Esophagus squamous epithelium (tissue), 5 donors: ENCODE results near the gene ZNF609. TPM values are rescaled to one million over a fixed set of nuclear protein-coding genes. Genes with fewer than 3 reads are reported as not detected.

Experiments used
- DNase-seq: peaks from one replicate; lab custom pipeline; 2025; lab: John Stamatoyannopoulos, UW
- H3K27ac ChIP-seq, 4 donors: fragments of 200-600 bp; sonication (generic); one replicate each; pipeline ENCODE4 v1.5.1; 2016 to 2019; ENCODE audit warnings: mild to moderate bottlenecking in 1 of 4
- H3K27me3 ChIP-seq, 4 donors: fragments of 200-600 bp; sonication (generic); 1 replicate in 3 of 4; 2 replicates in 1 of 4; pipeline versions ENCODE4 v1.5.1 to v1.6.0; 2017 to 2021; ENCODE audit warnings: antibody characterized with exemption in 1 of 4
- H3K36me3 ChIP-seq, 3 donors: fragments of 200-600 bp; sonication (generic); one replicate each; pipeline ENCODE4 v1.5.1; 2016 to 2019
- H3K4me1 ChIP-seq, 3 donors: fragments of 200-600 bp; sonication (generic); one replicate each; pipeline ENCODE4 v1.5.1; 2017 to 2019
- H3K4me3 ChIP-seq, 4 donors: fragments of 200-600 bp; sonication (generic); 1 replicate in 3 of 4; 2 replicates in 1 of 4; pipeline ENCODE4 v1.5.1; 2016 to 2019; ENCODE audit warnings: mild to moderate bottlenecking in 2 of 4, moderate library complexity in 1 of 4
- H3K9me3 ChIP-seq, 3 donors: fragments of 200-600 bp; sonication (generic); one replicate each; pipeline ENCODE4 v1.5.1; 2016 to 2019
- CTCF ChIP-seq, 6 experiments: fragments of 450-650 bp in 4 of 6; fragments of 200-600 bp in 2 of 6; sonication (generic) in 2 of 6; IDR thresholded peaks; one replicate each; pipeline ENCODE4 v1.5.1; 2016 to 2019; ENCODE audit warnings: antibody characterized with exemption in 6 of 6, mild to moderate bottlenecking in 4 of 6, moderate library complexity in 4 of 6
- POLR2A ChIP-seq, 4 donors: fragments of 450-650 bp; IDR thresholded peaks; one replicate each; pipeline ENCODE4 v1.6.1; 2017; ENCODE audit warnings: antibody characterized with exemption in 4 of 4, mild to moderate bottlenecking in 4 of 4, moderate library complexity in 3 of 4
- WGBS, 2 donors: methylation state at CpG; one replicate each; pipeline ENCODE4 v1.1.5; 2018; 5-methylcytosine and 5-hydroxymethylcytosine counted together
- intact Hi-C: fragments of 100-400 bp; cut with DNase I; formaldehyde crosslinking; loops from one replicate; pipeline ENCODE4 v1.15.0; 2022
- total RNA-seq, 4 donors: library from RNA; depleted of rRNA; stranded (reverse); fragments of >200 nt; gene quantifications; one replicate each; pipeline ENCODE4 v1.1.0, GENCODE V29; 2016
- donor health status: DM: yes; HTN: yes; CAD: no.

The ZNF609 gene
- total RNA-seq, 4 donors from 2014 or later: 10.2 to 25.2 (median 13.8) TPM

GRCh38 chr15:64699751-64700388 lies 239.5 kb downstream of the ZNF609 start:
- Histone ChIP-seq H3K4me1 (peaks cover 51 to 87% (median 59%) of the 10 kb centered on the region in 3 donors), H3K9me3 (no peaks in the 10 kb centered on the region), H3K27me3 (no peaks in the 10 kb centered on the region), H3K4me3 (peak overlapping the region in 3 of 4 donors; percentile 6 to 47 (median 18)), H3K27ac (peak overlapping the region; percentile 61 to 94 (median 90)), H3K36me3 (peaks cover 0 to 9% (median 0%) of the 10 kb centered on the region in 3 donors)
- TF ChIP-seq CTCF (IDR thresholded peaks at IDR 0.05) (no peak), POLR2A (IDR thresholded peaks at IDR 0.05) (no peak)
- whole genome bisulfite sequencing, 2 donors: 16 to 23% methylated on average over 7 of the region's 7 CpGs
- intact Hi-C loops: no loop called here
- no peak for DNase-seq

- no peak for DNase-seq
- Histone ChIP-seq H3K27ac (peak overlapping the region in 3 of 4 donors; percentile 61 to 94 (median 93)), H3K4me3 (peak overlapping the region in 3 of 4 donors; percentile 86 to 98 (median 92)), H3K36me3 (no peaks in the 10 kb centered on the region), H3K27me3 (no peaks in the 10 kb centered on the region), H3K4me1 (peaks cover 51 to 75% (median 55%) of the 10 kb centered on the region in 3 donors), H3K9me3 (no peaks in the 10 kb centered on the region)
- intact Hi-C loops: no loop called here
- 38 to 58% methylated on average over 3 of the region's 3 CpGs for WGBS, 2 donors
- TF ChIP-seq CTCF (IDR thresholded peaks at IDR 0.05) (no peak), POLR2A (IDR thresholded peaks at IDR 0.05) (no peak)
Measured at GRCh38 chr15:64701051-64701450, 240.7 kb downstream of the ZNF609 start.

GRCh38 chr15:64701482-64702184 lies 241.3 kb downstream of the ZNF609 start:
- H3K27me3 ChIP-seq: no peaks in the 10 kb centered on the region
- peaks cover 46 to 69% (median 53%) of the 10 kb centered on the region in 3 donors for H3K4me1 ChIP-seq
- WGBS, 2 donors: 16 to 18% methylated on average over 5 of the region's 5 CpGs
- TF ChIP-seq CTCF (IDR thresholded peaks at IDR 0.05): no peak
- no peak for TF ChIP-seq POLR2A (IDR thresholded peaks at IDR 0.05)
- H3K36me3 ChIP-seq: no peaks in the 10 kb centered on the region
- no peaks in the 10 kb centered on the region for H3K9me3 ChIP-seq
- DNase-seq: no peak
- peak overlapping the region; percentile 86 to 98 (median 92) for H3K4me3 ChIP-seq
- H3K27ac ChIP-seq: peak overlapping the region; percentile 91 to 96 (median 94)
- intact Hi-C loops: no loop called here

GRCh38 chr15:64702816-64703631 lies 242.6 kb downstream of the ZNF609 start:
- Histone ChIP-seq H3K4me3 (peak overlapping the region; percentile 86 to 98 (median 92)), H3K36me3 (no peaks in the 10 kb centered on the region), H3K4me1 (peaks cover 35 to 55% (median 47%) of the 10 kb centered on the region in 3 donors), H3K9me3 (no peaks in the 10 kb centered on the region), H3K27me3 (no peaks in the 10 kb centered on the region), H3K27ac (peak overlapping the region; percentile 91 to 96 (median 94))
- 0 to 1% methylated on average over 10 to 16 of the region's 62 CpGs for WGBS, 2 donors
- intact Hi-C loops: no loop called here
- DNase-seq: peak; percentile 84
- TF ChIP-seq CTCF (IDR thresholded peaks at IDR 0.05) (peak in 1 of 6 experiments; percentile 15), POLR2A (IDR thresholded peaks at IDR 0.05) (peak in 3 of 4 donors; percentile 59 to 68 (median 62))
